WERI-Rb-1 (cell line): Measurements from ENCODE around the gene DAZAP1.

Experiments
- DNase-seq: peaks from one replicate; pipeline ENCODE4 v3.0.0-alpha.2; 2020
- H3K27ac ChIP-seq: fragments of 250-450 bp; sonication (Bioruptor Pico); 2 replicates; pipeline ENCODE4 v1.5.1; 2020; ENCODE audit warnings: mild to moderate bottlenecking, moderate library complexity
- H3K27me3 ChIP-seq: fragments of 250-450 bp; sonication (Bioruptor Pico); 2 replicates; pipeline ENCODE4 v1.5.1; 2021; ENCODE audit warnings: mild to moderate bottlenecking, low read depth, moderate library complexity; ENCODE audit not compliant: insufficient read depth, severe bottlenecking
- H3K36me3 ChIP-seq: fragments of 250-450 bp; sonication (Bioruptor Pico); 2 replicates; pipeline ENCODE4 v1.5.1; 2020; ENCODE audit warnings: mild to moderate bottlenecking, moderate library complexity
- H3K4me3 ChIP-seq: 2 replicates; pipeline ENCODE4 v1.5.1; 2011; ENCODE audit warnings: low read depth, mild to moderate bottlenecking, control low read depth, low read length
- H3K9me3 ChIP-seq: fragments of 250-450 bp; sonication (Bioruptor Pico); 2 replicates; pipeline ENCODE4 v1.5.1; 2021; ENCODE audit warnings: mild to moderate bottlenecking, moderate library complexity; ENCODE audit not compliant: severe bottlenecking
- TF ChIP-seq, protein P1 (sequence below): IDR thresholded peaks from 2 replicates; pipeline ENCODE4 v1.5.1; 2011; ENCODE audit warnings: low read depth, mild to moderate bottlenecking, control low read depth, inconsistent platforms, low read length

Gene DAZAP1

DNA sequence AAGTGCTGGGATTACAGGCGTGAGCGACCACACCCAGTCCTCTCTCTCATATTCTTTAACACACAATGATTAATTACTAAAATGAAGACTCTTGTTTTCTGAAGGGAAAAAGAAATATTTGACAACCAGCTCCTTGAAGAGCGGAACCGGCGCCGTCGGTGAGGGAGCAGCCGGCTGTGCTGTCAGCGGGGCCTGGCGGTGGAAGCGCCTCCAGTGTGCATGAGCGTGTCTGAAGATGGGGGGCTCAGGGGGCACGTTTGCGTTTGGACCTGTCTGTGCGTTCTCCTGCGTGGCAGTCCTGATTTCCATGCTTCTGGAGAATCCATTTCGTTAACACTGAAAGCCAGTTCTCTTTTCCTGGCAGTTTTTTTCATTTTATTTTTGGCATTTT lies 31.0 kb upstream of the DAZAP1 start:
- Histone ChIP-seq H3K27ac (no peak overlapping the region), H3K9me3 (no peaks in the 10 kb centered on the region), H3K27me3 (no peaks in the 10 kb centered on the region), H3K4me3 (no peak overlapping the region), H3K36me3 (peaks cover 42% of the 10 kb centered on the region)
- DNase-seq, result no peak
- TF ChIP-seq, protein P1, sequence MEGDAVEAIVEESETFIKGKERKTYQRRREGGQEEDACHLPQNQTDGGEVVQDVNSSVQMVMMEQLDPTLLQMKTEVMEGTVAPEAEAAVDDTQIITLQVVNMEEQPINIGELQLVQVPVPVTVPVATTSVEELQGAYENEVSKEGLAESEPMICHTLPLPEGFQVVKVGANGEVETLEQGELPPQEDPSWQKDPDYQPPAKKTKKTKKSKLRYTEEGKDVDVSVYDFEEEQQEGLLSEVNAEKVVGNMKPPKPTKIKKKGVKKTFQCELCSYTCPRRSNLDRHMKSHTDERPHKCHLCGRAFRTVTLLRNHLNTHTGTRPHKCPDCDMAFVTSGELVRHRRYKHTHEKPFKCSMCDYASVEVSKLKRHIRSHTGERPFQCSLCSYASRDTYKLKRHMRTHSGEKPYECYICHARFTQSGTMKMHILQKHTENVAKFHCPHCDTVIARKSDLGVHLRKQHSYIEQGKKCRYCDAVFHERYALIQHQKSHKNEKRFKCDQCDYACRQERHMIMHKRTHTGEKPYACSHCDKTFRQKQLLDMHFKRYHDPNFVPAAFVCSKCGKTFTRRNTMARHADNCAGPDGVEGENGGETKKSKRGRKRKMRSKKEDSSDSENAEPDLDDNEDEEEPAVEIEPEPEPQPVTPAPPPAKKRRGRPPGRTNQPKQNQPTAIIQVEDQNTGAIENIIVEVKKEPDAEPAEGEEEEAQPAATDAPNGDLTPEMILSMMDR, result no peak

DNA sequence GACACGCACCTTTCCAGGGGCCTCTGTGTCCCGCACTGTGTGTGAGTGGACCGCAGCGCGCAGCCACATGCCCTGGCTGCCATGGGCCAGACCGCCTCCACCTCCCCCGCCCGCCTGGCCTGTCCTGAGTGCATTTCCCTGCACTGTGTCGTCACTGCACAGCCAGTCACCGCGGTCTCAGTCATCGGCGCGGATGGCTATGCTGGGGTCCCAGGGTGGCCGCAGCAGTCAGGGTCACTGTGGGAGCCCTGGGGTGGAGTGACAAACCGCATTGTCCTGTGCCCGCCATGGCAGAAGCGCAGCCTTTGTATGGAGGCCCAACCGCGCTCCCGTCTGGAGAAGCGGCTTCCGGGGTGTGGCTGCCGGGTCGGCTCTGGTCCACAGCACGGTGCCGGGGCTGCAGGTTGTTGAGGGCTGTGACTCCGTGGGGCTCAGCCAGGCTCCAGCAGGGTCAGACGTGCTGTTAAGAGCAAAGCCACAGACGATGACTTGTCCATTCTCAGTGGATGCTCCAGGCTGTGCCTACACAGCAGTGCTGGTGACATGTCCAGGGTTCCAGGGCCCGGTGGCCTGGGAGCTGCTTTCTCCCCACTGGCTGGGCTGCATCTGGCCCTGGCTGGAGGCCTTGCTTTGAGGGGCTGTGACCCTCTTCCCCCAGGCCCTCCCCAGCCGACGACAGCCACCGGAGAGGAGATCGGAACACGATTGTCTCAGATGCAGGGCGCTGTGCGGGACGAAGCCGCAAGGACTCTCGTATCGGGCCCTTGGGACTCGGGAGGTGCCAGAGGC lies 30.0 kb upstream of the DAZAP1 start:
- Histone ChIP-seq H3K36me3 (peaks cover 35% of the 10 kb centered on the region), H3K27me3 (no peaks in the 10 kb centered on the region), H3K4me3 (no peak overlapping the region), H3K27ac (no peak overlapping the region), H3K9me3 (no peaks in the 10 kb centered on the region)
- no peak for DNase-seq
- TF ChIP-seq, protein P1, result no peak

DNA sequence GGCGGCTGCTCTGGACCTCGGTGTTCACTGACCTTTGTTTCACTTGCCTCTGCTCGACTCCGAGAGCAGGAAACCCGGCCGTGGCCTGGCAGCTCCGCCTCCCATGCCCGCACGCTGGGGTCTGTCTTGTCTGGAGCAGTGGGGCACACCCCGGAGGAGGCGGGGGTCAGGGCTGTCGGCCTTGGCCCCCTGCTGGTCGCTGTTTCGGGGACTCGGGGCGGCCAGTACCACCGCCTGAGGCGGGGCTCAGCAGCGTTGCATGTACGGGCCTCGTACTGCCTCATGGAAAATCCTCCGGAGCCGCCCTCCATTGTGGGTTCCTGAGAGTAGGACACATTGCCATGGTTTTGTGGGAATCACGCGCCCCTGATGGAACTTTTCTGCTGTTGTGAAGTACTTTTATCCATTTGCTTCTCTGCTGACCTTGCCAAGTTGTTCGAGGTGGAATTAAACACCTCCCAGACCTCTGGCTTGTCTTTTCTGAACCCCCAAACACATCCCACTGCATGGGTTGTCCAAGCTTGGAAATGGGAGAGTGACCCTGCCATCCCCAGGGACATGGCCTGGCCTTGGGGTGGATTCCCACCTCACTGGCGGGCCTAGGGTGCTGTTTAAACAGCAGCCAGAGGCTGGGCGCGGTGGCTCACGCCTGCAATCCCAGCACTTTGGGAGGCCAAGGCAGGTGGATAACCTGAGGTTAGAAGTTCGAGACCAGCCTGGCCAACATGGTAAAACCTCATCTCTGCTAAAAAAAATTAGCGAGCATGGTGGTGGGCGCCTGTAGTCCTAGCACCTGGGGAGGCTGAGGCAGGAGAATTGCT lies 29.2 kb upstream of the DAZAP1 start:
- peaks cover 30% of the 10 kb centered on the region for H3K36me3 ChIP-seq
- no peak for DNase-seq
- H3K4me3 ChIP-seq, result no peak overlapping the region
- TF ChIP-seq, protein P1, result no peak
- no peaks in the 10 kb centered on the region for H3K9me3 ChIP-seq
- H3K27ac ChIP-seq, result no peak overlapping the region
- H3K27me3 ChIP-seq, result no peaks in the 10 kb centered on the region

DNA sequence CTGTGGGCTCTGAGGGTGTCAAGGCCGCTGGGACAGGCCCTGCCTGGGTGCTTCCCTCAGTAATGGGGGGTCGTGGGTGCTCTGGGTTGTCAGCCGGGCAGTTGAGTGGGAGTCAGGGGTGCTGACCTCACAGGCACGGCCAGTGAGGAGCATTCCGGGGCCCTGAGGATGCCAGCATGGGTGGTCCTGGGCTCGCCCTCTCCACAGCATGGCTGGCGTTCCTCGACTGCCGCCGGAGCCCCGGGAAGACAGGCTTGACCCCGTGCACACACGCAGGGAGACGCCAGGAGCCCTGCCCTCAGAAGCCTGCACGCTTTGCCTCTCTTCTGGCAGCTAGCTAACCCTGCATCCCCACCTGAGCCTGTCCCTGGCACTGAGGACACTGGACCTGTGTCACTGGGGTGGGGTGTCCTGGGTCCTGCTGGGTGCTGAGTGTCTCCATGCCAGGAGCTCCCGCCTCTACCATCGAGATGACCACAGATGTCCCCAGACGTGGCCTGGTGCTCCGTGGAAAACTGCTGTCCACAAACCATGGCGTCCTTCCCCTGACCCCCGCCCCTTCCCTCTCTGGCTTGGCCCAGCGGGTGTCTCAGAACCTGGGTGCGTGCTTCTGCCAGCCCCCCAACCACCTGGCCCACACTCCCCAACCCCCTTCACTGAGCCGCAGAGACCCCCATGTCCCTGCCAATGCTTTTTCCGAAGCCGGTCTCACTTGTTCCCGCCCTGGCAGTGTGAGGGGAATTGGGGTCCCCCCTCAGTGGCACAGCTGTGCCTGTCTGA lies 28.1 kb upstream of the DAZAP1 start:
- H3K27me3 ChIP-seq, result no peaks in the 10 kb centered on the region
- no peak overlapping the region for H3K27ac ChIP-seq
- peaks cover 25% of the 10 kb centered on the region for H3K36me3 ChIP-seq
- DNase-seq, result no peak
- H3K4me3 ChIP-seq, result no peak overlapping the region
- TF ChIP-seq, protein P1, result no peak
- H3K9me3 ChIP-seq, result no peaks in the 10 kb centered on the region

DNA sequence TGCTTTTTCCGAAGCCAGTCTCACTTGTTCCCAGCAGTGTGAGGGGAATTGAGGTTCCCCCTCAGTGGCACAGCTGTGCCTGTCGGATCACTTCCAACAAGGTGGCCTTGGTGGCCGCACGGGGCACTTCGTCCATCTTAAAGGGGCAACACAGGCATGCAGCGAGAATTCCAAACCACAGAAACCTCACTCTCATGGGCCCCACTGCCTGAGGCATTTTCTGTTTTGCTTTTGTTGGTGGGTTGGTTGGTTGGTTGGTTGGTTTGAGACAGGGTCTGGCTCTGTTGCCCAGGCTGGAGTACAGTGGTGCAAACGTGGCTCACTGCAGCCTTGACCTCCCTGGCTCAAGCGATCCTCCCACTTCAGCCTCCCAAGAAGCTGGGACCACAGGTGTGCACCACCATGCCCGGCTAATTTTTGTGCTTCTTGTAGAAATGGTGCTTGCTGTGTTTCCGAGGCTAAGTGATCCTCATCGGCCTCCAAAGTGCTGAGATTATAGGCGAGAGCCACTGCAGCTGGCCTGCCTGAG lies 27.4 kb upstream of the DAZAP1 start:
- Histone ChIP-seq H3K27me3 (no peaks in the 10 kb centered on the region), H3K4me3 (no peak overlapping the region), H3K36me3 (peaks cover 21% of the 10 kb centered on the region), H3K9me3 (no peaks in the 10 kb centered on the region), H3K27ac (no peak overlapping the region)
- DNase-seq, result no peak
- TF ChIP-seq, protein P1, result no peak
